GM12873 (cell line): ENCODE measurements around the gene MMS19.

Source experiments
- CTCF ChIP-seq: IDR thresholded peaks from 2 replicates; pipeline ENCODE4 v1.5.1; 2012; ENCODE audit warnings: low read depth, mild to moderate bottlenecking, moderate library complexity, low read length, control low read depth; ENCODE audit not compliant: insufficient read depth; ENCODE audit errors: missing control alignments

Gene MMS19

DNA sequence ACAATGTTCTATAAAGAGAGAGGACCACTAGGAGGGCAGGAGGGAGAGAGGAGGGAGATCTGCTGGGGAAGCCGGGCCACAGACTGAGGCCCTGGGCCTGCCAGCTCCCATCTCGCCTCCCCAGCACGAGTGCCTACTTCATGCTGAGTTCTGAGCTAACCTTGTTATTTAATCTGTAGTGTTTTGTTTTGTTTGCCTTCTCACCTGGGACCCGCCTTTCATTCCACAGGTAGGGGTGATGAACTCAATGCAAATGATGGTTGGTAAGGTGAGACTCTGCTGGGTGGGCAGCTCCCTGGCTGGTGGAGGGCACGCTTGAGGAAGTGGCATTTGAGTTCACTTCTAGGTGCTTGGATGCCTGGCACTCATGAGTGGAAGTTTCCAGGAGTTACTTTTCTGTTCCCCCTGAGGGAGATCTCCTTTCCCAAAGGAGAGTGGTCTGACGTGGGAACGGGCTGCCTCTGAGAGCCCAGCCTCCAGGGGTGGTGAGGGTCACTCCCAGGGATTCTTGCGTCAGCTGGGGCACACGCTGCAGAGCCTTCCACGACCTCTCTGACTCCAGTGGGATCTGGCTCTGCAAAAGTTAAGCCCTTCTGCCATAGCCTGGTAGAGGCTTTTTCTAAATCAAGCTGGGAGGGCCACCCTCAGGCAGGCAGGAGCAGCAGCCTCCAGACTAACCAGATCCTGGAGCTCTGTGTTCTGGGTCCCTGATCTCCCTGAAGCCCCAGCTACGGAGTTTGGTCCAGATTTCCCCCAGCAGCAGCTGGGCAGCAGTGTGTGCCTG lies 22.9 kb upstream of the MMS19 start:
- no peak for TF ChIP-seq CTCF

DNA sequence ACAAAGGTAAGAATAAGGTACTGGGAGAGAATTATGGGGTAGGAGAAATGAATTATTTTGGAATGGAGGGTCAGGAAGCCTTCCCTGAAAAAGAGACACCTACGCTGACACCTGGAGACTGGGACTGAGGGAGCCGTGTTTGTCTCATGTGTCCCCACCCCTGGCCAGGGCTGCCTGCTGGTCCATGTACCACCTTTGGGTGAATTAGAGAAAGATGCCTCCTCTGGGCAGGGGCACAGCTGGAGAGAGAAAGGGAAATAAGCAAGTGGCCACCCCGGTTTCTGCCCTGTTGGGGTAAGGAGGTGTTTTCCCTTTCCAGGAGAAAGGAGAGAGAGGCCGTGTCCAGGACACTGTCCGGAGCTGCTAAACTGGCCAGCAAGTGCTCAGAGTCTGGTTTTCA lies 22.3 kb upstream of the MMS19 start:
- TF ChIP-seq CTCF, result no peak

GRCh38 chr10:97519342-97519741 lies 21.1 kb upstream of the MMS19 start:
- no peak for TF ChIP-seq CTCF

DNA sequence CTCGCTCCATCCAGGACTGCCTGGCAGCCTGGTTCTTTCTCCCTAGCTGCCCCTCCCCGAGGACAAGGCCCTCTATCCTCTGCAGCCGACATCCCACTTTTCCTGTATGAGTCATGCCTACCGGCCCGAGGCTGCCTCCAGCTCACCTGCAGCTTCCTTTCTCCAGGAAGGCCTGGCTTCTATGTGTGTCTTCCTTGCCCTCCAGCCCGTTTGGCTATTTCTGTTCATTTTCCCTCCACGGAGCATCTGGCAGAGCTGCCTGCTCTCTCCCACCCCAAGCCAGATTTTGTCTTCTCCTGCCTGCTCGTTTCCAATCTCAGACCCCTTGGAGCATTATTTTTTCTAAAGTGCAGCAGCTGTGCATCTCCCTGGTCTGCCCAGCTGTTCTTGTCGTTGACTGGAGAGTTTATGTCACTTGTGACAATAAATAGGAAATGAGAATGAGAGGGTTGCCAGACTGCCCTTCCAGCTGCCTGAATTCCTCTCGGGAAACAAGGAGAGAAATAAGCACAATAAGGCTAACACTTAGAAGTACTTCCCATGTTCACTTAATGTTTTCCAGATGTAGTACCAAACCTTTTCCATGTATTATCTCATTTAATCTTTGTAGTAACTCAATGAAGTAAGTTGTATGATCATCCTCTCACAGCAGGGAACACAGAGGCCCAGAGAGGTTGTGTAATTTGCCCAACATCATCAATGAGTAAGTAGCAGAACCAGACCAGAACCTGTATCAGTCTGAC lies 20.2 kb upstream of the MMS19 start:
- TF ChIP-seq CTCF, result no peak

GRCh38 chr10:97517778-97518300 lies 19.6 kb upstream of the MMS19 start:
- no peak for TF ChIP-seq CTCF

DNA sequence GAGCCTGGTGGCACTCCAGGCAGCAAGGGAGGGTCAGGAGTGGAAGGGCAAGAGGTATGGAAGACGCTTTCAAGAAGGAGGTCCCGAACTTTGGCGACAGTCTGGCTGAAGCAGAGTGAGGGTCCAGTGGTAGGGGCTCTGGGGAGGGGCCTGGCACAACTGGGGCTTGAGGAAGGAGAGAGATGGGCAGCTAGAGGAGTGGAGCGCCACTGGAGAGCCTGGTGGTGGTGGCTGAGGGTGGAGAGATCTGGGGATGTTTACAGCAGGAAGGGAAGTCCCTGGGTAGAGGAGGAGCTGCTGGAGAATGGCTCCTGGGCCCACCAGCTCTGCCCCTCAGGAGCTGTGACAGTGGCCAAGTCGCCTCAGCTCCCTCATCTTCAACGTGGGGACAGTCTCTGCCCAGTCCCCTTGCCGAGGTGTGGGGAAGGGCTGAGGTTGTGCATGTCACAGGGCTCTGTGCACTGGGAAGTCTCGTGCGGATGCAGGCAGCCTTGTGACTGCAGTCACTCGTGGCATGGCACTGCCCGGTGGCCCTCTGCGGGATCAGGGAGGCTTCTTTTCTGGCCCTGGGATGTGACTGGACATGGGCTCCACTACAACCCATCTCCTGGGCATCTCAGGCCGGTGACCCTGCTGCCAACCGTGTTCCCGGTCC lies 19.0 kb upstream of the MMS19 start:
- no peak for TF ChIP-seq CTCF
